ENCODE measurements around the gene PATJ.
"Not testable (repeated sequence)": the region's sequence is repeated elsewhere in the genome, so short reads cannot be mapped to it uniquely, and the experiment has no call there.

PATJ gene

GRCh38 chr1:62142496-62142895 lies 400.2 kb downstream of the PATJ start:
- H3K9ac ChIP-seq (ENCODE audit: insufficient read length): no peak overlapping the region
- no peaks in the 10 kb centered on the region for H3K36me3 ChIP-seq (ENCODE audit: insufficient read depth, low read length)
- H3K27ac ChIP-seq: no peak overlapping the region
- no peak for DNase-seq (ENCODE audit: low read depth, low spot score)
- H3K9me3 ChIP-seq (ENCODE audit: low read depth, low read length): no peaks in the 10 kb centered on the region
- TF ChIP-seq EZH2 (IDR thresholded peaks at IDR 0.05) (no peak), POLR2AphosphoS5 (IDR thresholded peaks at IDR 0.05; ENCODE audit: borderline replicate concordance, low read depth, low read length) (no peak), FOXP2 (optimal IDR thresholded peaks at IDR 0.05; ENCODE audit: control extremely low read depth, extremely low read length, insufficient read depth) (no peak)
- peak overlapping the region; percentile 15; the same call in 1 of the 2 replicates for H3K4me3 ChIP-seq

- TF ChIP-seq FOXP2 (optimal IDR thresholded peaks at IDR 0.05; ENCODE audit: control extremely low read depth, extremely low read length, insufficient read depth) (no peak), POLR2AphosphoS5 (IDR thresholded peaks at IDR 0.05; ENCODE audit: borderline replicate concordance, low read depth, low read length) (no peak), EZH2 (IDR thresholded peaks at IDR 0.05) (no peak)
- Histone ChIP-seq H3K27ac (no peak overlapping the region), H3K9me3 (ENCODE audit: low read depth, low read length) (no peaks in the 10 kb centered on the region), H3K4me3 (no peak overlapping the region), H3K36me3 (ENCODE audit: insufficient read depth, low read length) (no peaks in the 10 kb centered on the region), H3K9ac (ENCODE audit: insufficient read length) (no peak overlapping the region)
- no peak for DNase-seq (ENCODE audit: low read depth, low spot score)
Measured at GRCh38 chr1:62144238-62144831, 402.1 kb downstream of the PATJ start.

DNA sequence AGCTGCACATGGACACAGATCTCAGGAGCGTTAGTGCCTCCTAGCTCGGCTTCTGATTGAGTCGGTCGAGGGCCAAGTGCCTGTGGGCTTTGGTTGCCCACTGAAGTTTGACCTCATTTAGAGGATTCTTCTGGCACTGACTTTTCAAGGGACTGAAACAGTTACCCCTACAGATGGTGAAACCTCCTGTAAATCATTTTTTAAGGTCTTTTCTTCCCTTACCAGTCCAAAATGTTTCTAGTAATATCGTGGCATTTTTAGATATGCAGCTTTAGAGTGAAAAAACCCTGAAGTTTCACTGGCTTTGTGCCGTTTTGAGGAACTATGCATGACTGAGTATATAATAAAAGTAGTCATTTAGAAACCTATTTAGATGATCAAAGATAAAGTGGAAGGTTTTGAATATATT lies 417.7 kb downstream of the PATJ start:
- no peaks in the 10 kb centered on the region for H3K9me3 ChIP-seq (ENCODE audit: low read depth, low read length)
- TF ChIP-seq FOXP2 (optimal IDR thresholded peaks at IDR 0.05; ENCODE audit: control extremely low read depth, extremely low read length, insufficient read depth) (no peak), POLR2AphosphoS5 (IDR thresholded peaks at IDR 0.05; ENCODE audit: borderline replicate concordance, low read depth, low read length) (no peak), EZH2 (IDR thresholded peaks at IDR 0.05) (no peak)
- no peak overlapping the region for H3K4me3 ChIP-seq
- H3K27ac ChIP-seq: no peak overlapping the region
- no peak overlapping the region for H3K9ac ChIP-seq (ENCODE audit: insufficient read length)
- no peak for DNase-seq (ENCODE audit: low read depth, low spot score)
- no peaks in the 10 kb centered on the region for H3K36me3 ChIP-seq (ENCODE audit: insufficient read depth, low read length)

DNA sequence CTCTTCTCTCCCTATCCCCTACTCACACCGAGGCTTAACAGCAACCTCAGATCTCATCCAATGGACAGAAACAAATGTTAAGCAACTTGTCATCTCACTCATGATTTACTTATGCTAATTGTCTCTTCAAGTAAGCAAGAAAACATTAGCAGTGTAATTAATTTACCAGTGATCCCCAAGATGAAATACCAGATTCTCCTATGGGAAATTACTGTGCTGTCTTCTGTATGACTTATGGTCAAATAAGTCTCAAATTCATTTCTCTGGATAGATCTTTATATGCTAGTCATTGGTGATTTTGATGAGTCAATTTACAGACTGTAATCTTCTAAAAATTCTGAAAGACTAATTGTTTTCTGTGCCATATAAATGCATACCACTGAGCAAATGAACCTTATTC lies 419.4 kb downstream of the PATJ start:
- no peak for TF ChIP-seq POLR2AphosphoS5 (IDR thresholded peaks at IDR 0.05; ENCODE audit: borderline replicate concordance, low read depth, low read length)
- TF ChIP-seq FOXP2 (optimal IDR thresholded peaks at IDR 0.05; ENCODE audit: control extremely low read depth, extremely low read length, insufficient read depth): no peak
- TF ChIP-seq EZH2 (IDR thresholded peaks at IDR 0.05): no peak
- Histone ChIP-seq H3K27ac (no peak overlapping the region), H3K36me3 (ENCODE audit: insufficient read depth, low read length) (no peaks in the 10 kb centered on the region)

DNA sequence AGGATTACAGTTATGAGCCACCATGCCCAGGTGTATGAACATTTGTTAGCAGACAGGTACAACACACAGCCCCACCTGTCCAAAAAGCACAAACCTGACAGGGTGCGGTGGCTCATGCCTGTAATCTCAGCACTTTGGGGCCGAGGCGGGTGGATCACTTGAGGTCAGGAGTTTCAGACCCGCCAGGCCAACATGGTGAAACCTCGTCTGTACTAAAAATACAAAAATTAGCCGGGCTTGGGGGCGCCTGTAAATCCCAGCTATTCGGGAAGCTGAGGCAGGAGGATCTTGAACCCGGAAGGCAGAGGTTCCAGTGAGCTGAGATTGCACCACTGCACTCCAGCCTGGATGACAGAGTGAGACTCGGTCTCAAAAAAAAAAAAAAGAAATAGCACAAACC lies 428.1 kb downstream of the PATJ start:
- H3K9ac ChIP-seq (ENCODE audit: insufficient read length); H3K27ac ChIP-seq; H3K4me3 ChIP-seq; DNase-seq (ENCODE audit: low read depth, low spot score); H3K36me3 ChIP-seq (ENCODE audit: insufficient read depth, low read length); H3K9me3 ChIP-seq (ENCODE audit: low read depth, low read length): not testable (repeated sequence)

More for the DNA sequence above, 419.4 kb downstream of the PATJ start:
- Histone ChIP-seq H3K4me3 (no peak overlapping the region), H3K9ac (ENCODE audit: insufficient read length) (no peak overlapping the region), H3K9me3 (ENCODE audit: low read depth, low read length) (no peaks in the 10 kb centered on the region)
- DNase-seq (ENCODE audit: low read depth, low spot score): no peak

DNA sequence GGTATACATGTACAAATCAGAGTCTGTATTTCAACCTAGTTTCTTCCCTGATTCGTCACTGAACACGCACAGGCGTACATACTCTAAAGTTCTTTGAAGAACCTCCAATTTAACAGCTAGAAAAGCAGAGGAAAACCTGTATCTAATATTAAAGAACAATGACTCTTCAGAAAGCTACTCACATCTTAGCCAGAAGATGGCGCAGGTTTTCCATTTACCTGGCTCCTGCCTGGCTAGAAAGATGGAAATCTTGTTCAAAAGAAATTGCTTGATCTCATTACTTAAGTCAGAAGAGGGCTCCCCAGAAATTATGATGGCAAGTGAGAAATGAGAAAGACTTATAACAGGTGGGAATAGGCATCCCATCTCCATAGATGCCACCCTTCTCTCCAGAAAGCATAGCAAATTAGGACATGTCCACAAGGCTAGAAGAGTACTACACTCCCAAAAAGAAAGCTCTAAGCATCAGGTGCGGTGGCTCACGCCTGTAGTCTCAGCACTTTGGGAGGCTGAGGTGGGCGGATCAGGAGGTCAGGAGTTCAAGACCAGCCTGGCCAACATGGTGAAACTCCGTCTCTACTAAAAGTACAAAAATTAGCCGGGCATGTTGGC lies 433.4 kb downstream of the PATJ start:
- Histone ChIP-seq H3K9me3 (ENCODE audit: low read depth, low read length) (no peaks in the 10 kb centered on the region), H3K9ac (ENCODE audit: insufficient read length) (no peak overlapping the region), H3K36me3 (ENCODE audit: insufficient read depth, low read length) (no peaks in the 10 kb centered on the region), H3K27ac (no peak overlapping the region), H3K4me3 (no peak overlapping the region)
- peak; percentile 35 for DNase-seq (ENCODE audit: low read depth, low spot score)
- TF ChIP-seq EZH2 (IDR thresholded peaks at IDR 0.05) (no peak), POLR2AphosphoS5 (IDR thresholded peaks at IDR 0.05; ENCODE audit: borderline replicate concordance, low read depth, low read length) (no peak), FOXP2 (optimal IDR thresholded peaks at IDR 0.05; ENCODE audit: control extremely low read depth, extremely low read length, insufficient read depth) (no peak)

DNA sequence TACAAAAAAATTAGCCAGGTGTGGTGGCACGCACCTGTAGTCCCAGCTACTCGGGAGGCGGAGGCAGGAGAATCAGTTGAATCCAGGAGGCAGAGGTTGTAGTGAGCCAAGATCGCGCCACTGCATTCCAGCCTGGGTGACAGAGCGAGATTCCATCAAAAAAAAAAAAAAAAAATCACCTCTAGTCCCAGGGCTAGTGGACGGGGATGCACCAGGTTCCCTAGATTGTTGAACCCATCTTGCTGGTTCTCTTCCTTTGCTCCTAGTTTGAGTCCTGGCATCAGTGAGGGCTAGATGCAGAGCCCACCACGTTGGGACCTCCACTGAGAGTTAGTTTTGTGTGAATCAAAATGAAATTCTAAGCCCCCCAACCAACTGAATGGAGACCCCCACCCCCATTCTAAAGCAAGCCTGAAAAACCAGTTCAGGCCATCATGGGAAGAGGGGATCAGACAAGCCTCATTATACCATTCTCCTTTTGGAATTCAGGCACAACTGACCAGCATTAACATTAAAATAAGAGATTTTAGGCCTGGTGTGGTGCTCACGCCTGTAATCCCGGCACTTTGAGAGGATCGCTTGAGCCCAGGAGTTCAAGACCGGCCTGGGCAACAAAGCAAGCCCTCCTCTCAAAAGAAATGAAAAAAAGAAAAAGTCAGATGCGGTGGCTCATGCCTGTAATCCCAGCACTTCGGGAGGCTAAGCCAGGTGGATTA lies 434.5 kb downstream of the PATJ start:
- DNase-seq (ENCODE audit: low read depth, low spot score): no peak
- no peak for TF ChIP-seq FOXP2 (optimal IDR thresholded peaks at IDR 0.05; ENCODE audit: control extremely low read depth, extremely low read length, insufficient read depth)
- TF ChIP-seq POLR2AphosphoS5 (IDR thresholded peaks at IDR 0.05; ENCODE audit: borderline replicate concordance, low read depth, low read length): no peak
- no peak for TF ChIP-seq EZH2 (IDR thresholded peaks at IDR 0.05)
- H3K9ac ChIP-seq (ENCODE audit: insufficient read length): no peak overlapping the region
- H3K9me3 ChIP-seq (ENCODE audit: low read depth, low read length): no peaks in the 10 kb centered on the region
- H3K27ac ChIP-seq: no peak overlapping the region
- H3K4me3 ChIP-seq: no peak overlapping the region
- no peaks in the 10 kb centered on the region for H3K36me3 ChIP-seq (ENCODE audit: insufficient read depth, low read length)

DNA sequence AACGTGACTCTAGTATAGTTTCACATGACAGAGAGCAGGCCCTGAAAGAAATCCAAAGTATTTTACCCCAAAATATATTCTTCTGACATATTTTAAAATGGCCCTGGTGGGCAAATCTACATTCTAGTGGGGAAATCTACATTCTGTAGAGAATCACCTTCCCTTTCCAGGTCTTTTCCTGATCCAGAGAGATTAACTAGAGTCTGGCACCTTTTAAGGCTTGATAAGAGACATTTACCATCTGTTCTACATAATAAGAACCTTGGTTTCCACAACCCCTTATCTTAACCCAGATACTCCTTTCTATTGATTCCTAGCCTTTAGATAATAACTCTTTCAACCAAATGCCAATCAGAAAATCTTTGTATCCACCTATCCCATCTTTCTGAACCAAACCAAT lies 435.3 kb downstream of the PATJ start:
- DNase-seq (ENCODE audit: low read depth, low spot score): no peak
- no peak for TF ChIP-seq FOXP2 (optimal IDR thresholded peaks at IDR 0.05; ENCODE audit: control extremely low read depth, extremely low read length, insufficient read depth)
- TF ChIP-seq EZH2 (IDR thresholded peaks at IDR 0.05): no peak
- TF ChIP-seq POLR2AphosphoS5 (IDR thresholded peaks at IDR 0.05; ENCODE audit: borderline replicate concordance, low read depth, low read length): no peak
- H3K27ac ChIP-seq: no peak overlapping the region

More for the DNA sequence above, 435.3 kb downstream of the PATJ start:
- no peaks in the 10 kb centered on the region for H3K9me3 ChIP-seq (ENCODE audit: low read depth, low read length)
- no peak overlapping the region for H3K9ac ChIP-seq (ENCODE audit: insufficient read length)
- H3K4me3 ChIP-seq: no peak overlapping the region
- no peaks in the 10 kb centered on the region for H3K36me3 ChIP-seq (ENCODE audit: insufficient read depth, low read length)
